H1 (cell line): ENCODE results near the gene STIM1. TPM values are rescaled to one million over a fixed set of nuclear protein-coding genes. Genes with fewer than 3 reads are reported as not detected.

ENCODE experiments used
- CHD7 ChIP-seq: fragments of 300-600 bp; sonication (generic); IDR thresholded peaks from 2 replicates; pipeline ENCODE4 v1.7.1; 2012; ENCODE audit warnings: low read length, moderate library complexity, mild to moderate bottlenecking, inconsistent platforms; ENCODE audit not compliant: insufficient replicate concordance
- JUN ChIP-seq: IDR thresholded peaks from 2 replicates; pipeline ENCODE4 v1.6.1; 2011; ENCODE audit warnings: low read depth, mild to moderate bottlenecking, improper control_type of control experiment, low read length
- MAX ChIP-seq: IDR thresholded peaks from 2 replicates; pipeline ENCODE4 v1.6.1; 2012; ENCODE audit warnings: inconsistent platforms
- NRF1 ChIP-seq: IDR thresholded peaks from 2 replicates; pipeline ENCODE4 v1.6.1; 2011; ENCODE audit warnings: mild to moderate bottlenecking, low read depth, low read length, improper control_type of control experiment
- polyA plus RNA-seq, 7 experiments: library from polyadenylated mRNA; depleted of rRNA in 3 of 7; stranded (reverse) in 5 of 7; unstranded in 2 of 7; fragments of >200 nt in 5 of 7; fragments of 200-250 nt in 2 of 7; gene quantifications; 1 replicate in 5 of 7; 2 replicates in 1 of 7; 4 replicates in 1 of 7; pipeline versions ENCODE4 v1.2.1 to v1.2.3, GENCODE V29; 2011 to 2013; ENCODE audit warnings: missing spikeins in 2 of 7, mixed read lengths in 2 of 7
- total RNA-seq: library from RNA; stranded (reverse); fragmentation: NEBNext Ultra II Directional; extraction: Animal tissue kit (Norgen Biotek cat#: 25700); gene quantifications from 2 replicates; pipeline ENCODE4 v1.2.1, GENCODE V29; 2021

The STIM1 gene
- total and polyA plus RNA-seq, 2 of the 8 experiments (the other 6 are each of a cell fraction or from before 2014, with no cell fraction given) = 11.1 to 12.2 TPM

- TF ChIP-seq CHD7 (no peak), NRF1 (no peak), MAX (no peak), JUN (no peak)
- TF ChIP-seq, all 59 proteins: peak for 0
Observed at GRCh38 chr11:3817181-3817800, 38.2 kb upstream of the STIM1 start (continued).
